Measurements from ENCODE around the gene UGGT1.

Gene UGGT1, protein sequence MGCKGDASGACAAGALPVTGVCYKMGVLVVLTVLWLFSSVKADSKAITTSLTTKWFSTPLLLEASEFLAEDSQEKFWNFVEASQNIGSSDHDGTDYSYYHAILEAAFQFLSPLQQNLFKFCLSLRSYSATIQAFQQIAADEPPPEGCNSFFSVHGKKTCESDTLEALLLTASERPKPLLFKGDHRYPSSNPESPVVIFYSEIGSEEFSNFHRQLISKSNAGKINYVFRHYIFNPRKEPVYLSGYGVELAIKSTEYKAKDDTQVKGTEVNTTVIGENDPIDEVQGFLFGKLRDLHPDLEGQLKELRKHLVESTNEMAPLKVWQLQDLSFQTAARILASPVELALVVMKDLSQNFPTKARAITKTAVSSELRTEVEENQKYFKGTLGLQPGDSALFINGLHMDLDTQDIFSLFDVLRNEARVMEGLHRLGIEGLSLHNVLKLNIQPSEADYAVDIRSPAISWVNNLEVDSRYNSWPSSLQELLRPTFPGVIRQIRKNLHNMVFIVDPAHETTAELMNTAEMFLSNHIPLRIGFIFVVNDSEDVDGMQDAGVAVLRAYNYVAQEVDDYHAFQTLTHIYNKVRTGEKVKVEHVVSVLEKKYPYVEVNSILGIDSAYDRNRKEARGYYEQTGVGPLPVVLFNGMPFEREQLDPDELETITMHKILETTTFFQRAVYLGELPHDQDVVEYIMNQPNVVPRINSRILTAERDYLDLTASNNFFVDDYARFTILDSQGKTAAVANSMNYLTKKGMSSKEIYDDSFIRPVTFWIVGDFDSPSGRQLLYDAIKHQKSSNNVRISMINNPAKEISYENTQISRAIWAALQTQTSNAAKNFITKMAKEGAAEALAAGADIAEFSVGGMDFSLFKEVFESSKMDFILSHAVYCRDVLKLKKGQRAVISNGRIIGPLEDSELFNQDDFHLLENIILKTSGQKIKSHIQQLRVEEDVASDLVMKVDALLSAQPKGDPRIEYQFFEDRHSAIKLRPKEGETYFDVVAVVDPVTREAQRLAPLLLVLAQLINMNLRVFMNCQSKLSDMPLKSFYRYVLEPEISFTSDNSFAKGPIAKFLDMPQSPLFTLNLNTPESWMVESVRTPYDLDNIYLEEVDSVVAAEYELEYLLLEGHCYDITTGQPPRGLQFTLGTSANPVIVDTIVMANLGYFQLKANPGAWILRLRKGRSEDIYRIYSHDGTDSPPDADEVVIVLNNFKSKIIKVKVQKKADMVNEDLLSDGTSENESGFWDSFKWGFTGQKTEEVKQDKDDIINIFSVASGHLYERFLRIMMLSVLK (N-terminal part only)

DNA sequence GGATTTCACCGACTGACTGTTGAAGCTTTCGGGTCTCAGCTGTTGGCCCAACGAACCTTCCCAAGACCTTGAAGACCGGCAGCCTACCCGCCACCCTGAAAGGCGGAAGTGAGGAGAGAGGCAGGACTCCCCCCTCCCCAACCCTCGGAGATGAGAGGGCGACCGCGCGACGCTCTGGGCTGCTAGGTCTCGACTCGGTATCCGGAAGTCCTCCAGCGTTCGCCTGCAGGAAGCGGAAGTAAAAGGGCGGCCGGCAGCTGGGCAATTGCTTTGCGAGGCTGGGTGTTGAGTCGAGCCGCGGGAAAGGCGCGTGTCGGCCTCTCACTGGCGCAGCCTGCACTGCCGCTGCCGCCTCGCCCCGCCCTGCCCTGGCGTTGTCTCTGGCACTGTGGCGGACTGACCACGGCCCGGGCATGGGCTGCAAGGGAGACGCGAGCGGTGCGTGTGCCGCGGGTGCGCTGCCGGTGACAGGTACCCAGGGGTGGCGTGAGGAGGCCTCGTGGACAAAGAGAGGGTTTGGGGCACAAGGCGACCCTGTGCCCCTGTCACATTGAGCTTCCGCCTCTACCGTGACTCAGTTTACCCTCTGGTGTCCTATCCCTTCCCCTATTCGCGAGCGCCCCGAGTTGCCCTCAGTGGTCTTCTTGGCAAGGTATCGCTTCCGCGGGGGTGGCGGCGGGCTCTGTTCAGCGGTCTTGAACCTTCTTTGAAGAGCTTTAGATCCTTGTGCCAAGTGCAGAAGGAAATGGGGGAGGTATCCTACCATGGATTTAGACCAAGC, at the start of gene UGGT1:
Gene UGGT1 (plus strand): TSS at position 256 of the 781 bp plus-strand sequence. CDS start 158 bp downstream, at position 414.
- peak; percentile 85 for DNase-seq (ENCODE audit: low read depth, low spot score)

DNA sequence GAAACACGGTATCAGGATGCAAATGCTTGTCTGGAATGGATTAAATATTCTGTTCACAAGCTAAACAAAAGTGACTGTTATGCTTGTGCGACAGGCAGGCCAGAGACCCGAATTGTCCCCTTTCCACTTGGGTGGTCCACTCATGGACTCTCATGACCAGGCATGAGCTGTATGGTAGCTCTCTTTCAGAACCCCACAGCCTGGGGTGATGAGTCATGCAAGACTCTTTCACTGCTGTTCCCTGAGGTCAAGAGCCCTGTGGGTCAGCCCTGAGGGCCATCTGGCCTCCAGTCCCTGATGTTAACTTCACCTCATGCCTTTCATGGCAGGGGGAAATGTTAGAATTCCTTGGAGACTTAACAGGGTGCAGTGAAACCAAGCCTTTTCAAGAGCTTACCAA, 49.4 kb upstream of the UGGT1 start:
- DNase-seq (ENCODE audit: low read depth, low spot score): no peak

DNA sequence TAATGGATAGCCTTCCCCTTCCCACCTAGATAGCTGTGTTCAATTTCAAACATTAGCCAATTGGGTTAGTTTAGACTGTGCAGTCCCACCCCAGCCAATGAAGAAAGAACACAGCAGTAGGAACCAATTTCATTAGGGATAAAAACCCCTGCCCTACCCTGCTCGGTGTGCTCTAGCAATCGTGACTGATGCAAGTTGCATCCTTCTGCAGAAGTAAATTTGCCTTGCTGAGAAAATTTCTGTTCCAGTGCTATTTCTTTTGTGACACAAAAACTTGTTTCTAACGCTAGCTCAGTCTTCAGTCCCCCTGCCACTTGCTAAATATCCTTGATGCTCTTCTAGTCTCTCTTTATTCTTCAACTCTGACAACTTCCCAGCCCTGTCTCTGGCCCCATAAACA, 48.0 kb upstream of the UGGT1 start:
- DNase-seq (ENCODE audit: low read depth, low spot score): no peak

DNA sequence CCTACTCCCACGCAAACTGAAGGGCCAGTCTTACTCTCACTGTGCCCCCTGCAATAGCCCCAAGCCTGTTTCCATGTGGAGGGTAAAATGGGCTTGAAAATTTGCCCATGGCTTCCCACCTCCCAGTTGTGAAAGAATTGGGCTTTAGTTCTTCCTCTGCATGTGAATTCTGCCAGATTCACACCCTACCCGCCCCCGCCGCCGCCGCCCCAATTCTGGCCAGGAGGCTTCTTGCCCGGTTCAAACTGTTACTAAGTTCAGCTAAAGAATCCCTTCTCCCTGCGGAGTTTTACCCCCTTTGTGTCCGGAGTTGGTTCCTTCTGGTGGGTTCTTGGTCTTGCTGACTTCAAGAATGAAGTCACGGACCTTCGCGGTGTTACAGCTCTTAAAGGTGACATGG, 37.7 kb upstream of the UGGT1 start:
- no peak for DNase-seq (ENCODE audit: low read depth, low spot score)

DNA sequence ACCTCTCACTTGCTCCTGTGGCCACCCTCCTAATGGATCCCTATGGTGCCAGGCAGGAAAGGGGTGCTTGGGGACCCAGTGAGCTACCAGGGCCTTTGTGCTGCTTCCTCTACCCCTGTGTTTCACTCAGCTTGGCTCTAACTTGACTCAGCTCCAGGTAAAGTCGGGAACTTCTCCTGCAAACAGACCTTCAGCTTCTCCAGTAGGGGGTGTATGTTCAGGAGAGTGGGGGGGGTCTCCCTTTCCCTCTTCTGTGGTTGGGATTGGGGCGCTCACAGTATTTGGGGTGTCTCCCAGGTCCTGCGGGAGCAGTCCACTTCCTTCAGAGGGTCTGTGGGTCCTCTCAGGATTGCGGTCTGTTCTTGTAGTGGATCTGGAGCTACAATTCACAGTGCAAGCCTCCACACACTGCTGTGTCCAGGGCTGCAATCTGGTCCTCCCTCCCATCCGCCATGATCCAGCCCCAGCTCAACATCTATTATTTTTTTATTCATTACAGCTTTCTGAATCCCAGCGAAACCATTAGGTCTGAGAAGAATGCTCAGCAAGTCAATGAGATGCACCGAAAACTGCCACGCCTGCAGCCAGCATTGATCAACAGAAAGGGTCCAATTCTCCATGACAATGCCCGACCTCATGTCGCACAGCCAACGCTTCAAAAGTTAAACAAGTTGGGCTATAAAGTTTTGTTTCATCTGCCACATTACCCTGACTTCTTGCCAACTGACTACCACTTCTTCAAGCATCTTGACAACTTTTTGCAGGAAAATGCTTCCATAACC, 36.7 kb upstream of the UGGT1 start:
- no peak for DNase-seq (ENCODE audit: low read depth, low spot score)

DNA sequence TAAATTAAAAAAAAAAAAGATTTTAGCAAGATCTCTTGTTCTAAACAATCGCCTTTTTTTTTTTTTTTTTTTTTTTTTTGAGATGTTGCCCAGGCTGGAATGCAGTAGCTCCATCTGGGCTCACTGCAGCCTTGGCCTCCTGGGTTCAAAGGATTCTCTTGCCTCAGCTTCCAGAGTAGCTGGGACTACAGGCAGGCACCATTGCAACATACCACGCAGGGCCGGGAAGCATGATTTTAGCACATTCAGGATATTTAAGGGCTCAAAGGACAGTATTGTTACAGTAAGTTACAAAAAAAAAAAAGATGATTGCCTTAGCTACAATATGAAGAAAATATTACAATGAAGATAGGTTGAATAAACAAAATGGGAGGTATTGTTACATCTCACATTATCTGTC, 33.7 kb upstream of the UGGT1 start:
- DNase-seq (ENCODE audit: low read depth, low spot score): no peak

DNA sequence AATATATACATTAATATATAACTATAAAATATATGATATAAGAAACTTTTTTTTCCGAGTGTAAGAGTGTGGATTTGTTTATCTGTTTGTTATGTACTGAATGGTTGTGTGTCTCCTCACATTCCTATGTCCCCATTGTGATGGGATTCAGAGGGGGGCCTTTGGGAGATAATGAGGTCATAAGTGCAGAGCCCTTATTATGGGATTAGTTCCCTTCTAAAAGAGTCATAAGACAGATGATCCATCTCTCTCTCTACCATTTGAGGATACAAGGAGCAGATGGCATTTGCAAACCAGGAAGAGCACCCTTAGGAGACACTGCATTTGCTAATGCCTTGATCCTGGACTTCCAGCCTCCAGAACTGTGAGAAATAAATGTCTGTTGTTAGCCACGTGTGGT, 32.9 kb upstream of the UGGT1 start:
- no peak for DNase-seq (ENCODE audit: low read depth, low spot score)

DNA sequence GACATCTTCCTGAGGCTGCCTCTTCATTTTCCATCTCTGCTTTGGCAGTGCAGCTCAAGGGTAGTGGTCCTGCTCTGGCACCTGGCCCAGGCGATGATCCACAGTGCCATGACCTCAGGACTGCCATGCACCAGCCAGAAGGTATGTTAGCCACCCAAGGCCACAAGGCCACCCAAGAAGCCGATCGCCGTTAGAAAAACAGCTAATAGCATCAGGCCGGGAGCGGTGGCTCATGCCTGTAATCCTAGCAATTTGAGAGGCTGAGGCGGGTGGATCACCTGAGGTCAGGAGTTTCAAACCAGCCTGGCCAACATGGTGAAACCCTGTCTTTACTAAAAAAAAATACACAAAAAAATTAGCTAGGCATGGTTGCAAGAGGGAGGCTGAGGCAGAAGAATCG, 28.4 kb upstream of the UGGT1 start:
- DNase-seq (ENCODE audit: low read depth, low spot score): no peak

DNA sequence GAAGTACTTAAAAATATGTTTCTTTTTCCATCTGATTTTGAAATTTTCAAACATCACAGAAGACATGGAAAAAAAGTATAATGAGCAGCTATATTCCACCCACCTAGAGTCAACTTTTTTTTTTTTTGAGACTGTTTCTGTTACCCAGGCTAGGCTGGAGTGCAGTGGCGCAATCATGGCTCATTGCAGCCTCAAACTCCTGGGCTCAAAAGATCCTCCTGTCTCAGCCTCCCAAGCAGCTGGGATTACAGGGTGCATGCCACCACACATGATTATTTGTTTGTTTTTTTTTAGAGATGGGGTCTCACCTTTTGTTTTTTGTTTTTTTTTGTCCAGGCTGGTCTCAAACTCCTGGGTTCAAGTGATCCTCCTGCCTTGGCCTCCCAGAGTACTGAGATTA, 26.6 kb upstream of the UGGT1 start:
- no peak for DNase-seq (ENCODE audit: low read depth, low spot score)

DNA sequence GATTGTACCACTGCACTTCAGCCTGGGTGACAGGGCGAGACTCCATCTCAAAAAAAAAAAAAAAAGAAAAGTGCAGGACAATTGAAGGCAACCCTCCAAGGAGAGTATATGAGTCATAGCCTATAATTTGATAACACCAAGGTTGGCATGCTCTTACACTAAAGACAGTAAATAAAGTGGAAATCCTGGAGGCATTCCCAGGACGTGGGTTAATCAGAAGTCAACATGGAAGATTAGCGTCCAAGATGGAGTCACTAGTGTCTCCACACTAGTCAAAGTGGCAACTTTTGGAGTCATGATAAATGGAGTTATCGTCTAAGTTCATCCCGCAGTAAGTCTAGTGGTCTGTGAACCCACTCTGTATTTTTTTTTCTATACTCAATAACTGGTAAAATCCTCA, 21.2 kb upstream of the UGGT1 start:
- DNase-seq (ENCODE audit: low read depth, low spot score): no peak

DNA sequence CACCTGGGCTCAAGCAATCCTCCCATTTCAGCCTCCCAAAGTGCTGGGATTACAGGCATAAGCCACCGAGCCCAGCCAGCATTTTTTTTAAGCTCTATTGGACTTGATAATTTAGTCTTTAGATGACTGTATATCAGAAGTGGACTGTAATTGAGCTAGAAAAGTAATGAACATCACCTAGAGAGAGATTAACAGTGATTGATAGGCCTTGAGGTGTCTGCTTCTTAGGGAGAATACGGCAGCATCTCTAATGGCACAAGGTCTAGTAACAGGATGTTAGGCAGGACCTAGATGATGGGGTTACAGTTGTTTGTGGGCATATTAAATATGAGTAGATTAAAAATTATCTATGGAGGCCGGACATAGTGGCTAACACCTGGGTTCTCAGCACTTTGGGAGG, 17.7 kb upstream of the UGGT1 start:
- DNase-seq (ENCODE audit: low read depth, low spot score): no peak

DNA sequence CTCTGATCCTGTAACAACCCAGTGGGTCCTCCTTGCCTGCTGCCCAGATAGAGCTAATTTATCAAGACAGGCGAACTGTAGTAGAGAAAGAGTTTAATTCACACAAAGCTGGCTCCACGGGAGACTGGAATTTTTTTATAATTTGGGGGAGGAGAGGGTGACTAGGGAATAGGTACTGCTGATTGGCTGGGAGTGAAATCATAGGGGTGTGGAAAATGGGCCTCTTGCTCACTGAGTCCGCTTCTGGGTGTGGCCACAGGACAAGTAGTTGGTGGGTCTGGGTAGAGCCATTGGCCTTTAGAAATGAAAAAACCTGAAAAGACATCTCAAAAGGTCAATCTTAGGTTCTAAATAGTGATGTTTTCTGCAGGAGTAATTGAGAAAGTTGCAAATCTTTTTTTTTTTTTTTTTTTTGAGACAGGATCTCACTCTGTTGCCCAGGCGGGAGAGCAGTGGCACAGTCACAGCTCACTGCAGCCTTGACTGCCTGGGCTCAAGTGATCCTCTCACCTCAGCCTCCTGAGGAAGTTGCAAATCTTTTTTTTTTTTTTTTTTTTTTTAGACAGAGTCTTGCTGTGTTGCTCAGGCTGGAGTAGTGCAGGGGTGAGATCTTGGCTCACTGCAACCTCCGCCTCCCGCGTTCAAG, 14.4 kb upstream of the UGGT1 start:
- DNase-seq (ENCODE audit: low read depth, low spot score): no peak

DNA sequence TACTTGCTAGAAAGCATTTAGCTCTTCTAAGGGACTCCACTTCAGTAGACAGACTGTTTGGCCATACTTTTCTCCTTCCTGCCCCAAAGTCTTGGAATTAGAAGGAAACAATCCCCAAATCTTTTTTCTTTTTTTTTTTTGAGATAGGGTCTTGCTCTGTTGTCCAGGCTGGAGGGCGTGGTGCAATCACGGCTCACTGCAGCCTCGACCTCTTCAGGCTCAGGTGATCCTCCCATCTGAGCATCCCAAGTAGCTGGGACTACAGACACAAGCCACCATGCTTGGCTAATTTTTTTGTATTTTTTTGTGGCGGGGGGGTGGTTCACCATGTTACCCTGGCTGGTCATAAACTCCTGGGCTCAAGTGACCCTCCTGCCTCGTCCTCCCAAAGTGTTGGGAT, 6.2 kb upstream of the UGGT1 start:
- no peak for DNase-seq (ENCODE audit: low read depth, low spot score)

DNA sequence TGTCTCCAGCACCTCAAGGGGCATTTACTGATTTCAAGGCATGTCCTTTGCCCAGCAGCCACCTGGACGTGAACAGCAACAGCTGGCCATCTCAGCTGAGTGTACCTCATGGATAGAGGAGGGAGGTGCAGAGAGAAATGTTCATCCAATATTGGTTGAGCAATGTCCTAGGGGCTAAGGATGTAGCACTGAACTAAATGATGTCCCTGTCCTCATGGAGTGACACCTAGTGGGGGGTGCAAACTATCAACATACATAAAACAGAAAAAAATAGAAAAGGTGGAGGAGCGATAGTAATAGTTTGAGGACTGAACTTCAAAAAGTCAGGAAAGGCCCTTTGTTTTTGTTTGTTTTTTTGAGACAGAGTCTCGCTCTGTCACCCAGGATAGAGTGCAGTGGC, 4.8 kb upstream of the UGGT1 start:
- no peak for DNase-seq (ENCODE audit: low read depth, low spot score)

DNA sequence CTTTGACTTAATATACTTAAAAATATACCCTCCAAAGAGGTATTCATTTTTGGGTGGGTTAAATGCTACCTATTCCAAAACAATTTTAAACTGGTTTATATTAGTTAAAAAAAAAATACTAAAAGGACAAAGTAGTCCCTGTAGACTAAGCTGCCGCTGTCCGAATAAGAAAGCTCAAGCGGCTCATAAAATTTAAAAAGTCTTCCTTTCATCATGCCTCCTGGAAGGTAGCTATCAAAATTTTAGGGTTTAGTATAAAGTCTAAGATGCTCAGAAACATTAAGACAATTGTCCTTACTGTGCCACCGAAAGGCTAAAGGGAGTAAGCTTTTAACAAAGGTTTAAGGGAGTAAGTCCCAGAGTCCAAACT, 440 bp upstream of the UGGT1 start:
- DNase-seq (ENCODE audit: low read depth, low spot score): no peak

DNA sequence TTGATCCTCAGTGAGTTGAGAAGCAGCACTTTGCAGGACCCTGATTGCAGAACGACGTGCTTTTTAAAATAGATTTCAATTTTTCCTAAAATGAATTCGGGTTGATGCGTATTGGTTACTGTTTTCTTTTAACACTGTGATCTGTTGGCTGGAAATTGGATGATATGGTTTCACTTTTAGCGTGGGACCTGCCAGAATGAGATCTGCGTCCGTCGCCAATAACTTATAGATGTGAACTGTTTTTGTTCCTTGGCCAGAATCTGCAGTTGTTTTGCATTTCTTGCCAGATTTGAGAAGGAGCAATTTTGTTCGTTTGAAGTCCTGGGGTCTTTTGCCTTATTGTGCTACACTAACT, 703 bp downstream of the UGGT1 start:
- DNase-seq (ENCODE audit: low read depth, low spot score): no peak

DNA sequence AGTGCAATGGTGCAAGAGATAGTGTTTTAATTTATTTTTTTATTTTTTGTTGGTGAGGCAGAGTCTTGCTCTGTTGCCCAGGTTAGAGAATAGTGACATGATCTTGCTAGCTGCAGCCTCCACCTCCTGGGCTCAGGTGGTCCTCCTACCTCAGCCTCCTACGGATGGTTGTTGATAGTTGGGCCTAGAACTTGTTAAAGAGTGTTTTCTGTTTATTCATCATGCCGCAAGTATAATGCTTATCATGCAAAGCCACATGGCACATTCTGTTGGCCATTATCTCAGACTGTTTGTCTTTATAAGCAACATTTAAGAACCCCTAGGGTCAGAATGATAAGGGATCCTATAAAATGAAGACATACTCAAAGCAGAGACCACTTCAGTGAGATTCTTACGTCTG, 1.7 kb downstream of the UGGT1 start:
- no peak for DNase-seq (ENCODE audit: low read depth, low spot score)

DNA sequence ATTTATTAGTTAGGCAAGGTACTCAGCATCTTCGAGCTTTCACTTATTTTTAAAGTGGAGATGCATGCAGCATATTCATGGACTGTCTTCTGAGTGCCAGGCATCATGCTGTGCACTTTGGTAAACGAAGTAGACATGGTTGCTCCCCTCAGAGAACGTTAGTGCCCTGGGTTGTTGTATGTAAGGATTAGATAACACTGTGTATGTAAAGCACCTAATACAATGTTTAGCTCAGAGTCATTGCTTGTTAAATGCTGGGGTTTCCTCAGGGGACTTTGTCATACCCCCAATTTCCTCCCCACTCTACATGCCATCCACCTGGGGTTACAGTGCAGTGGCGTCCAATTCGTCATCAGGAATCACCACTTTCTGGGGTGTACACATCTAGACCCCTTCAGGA, 2.8 kb downstream of the UGGT1 start:
- DNase-seq (ENCODE audit: low read depth, low spot score): no peak

DNA sequence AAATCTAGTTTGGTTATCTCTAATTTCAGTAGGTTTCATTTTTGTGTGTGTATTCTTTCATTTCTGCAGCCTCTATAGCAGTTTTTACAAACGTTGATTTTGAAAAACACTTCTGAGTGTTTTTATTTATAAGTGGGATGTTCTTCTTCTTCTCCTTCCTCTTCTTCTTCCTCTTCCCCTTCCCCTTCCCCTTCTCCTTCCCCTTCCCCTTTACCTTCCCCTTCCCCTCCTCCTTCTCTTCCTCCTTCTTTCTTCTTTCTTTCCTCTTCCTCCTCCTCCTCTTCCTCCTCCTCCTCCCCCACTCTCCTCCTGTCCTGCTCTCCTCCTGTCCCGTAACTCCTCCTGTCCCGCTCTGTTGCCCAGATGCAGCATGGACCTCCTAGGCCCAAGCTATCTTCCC, 4.2 kb downstream of the UGGT1 start:
- no peak for DNase-seq (ENCODE audit: low read depth, low spot score)

DNA sequence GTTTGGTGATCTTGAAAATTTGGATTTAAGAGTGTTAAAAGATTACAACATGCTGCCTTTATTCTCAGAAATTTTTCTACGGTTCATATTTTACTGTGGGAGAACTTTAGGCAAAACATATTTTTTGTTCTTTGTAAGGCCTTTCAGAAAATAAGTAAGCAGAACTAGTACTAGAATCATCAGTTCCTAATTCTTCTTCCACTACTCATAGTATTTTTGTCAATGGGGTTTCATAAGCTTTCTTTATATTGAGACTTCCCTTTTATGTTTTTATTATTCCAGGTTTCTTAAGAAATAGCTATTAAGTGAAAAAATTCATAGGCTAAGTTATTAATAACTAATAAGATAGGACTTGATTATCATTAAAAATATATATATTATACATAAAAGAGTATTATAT, 12.4 kb downstream of the UGGT1 start:
- no peak for DNase-seq (ENCODE audit: low read depth, low spot score)
